ENCODE results near the gene SIRPB2.

GRCh38 chr20:1467082-1467354 lies 24.2 kb downstream of the SIRPB2 start:
- TF ChIP-seq CTCF (IDR thresholded peaks at IDR 0.05) (no peak), POLR2A (IDR thresholded peaks at IDR 0.05) (no peak), POLR2AphosphoS5 (IDR thresholded peaks at IDR 0.05) (no peak)
